HG02884 (cell line): Measurements from ENCODE around the gene CDCP1.
"Not testable (repeated sequence)": the region's sequence is repeated elsewhere in the genome, so short reads cannot be mapped to it uniquely, and the experiment has no call there.

Experiments used
- ATAC-seq: cut with Tn5 transposase; IDR thresholded peaks from one replicate; pipeline ENCODE4 v1.9.1; 2021; ENCODE audit warnings: mild to moderate bottlenecking, moderate library complexity; ENCODE audit not compliant: unreplicated experiment

The CDCP1 gene

GRCh38 chr3:45060165-45060892 lies 85.8 kb downstream of the CDCP1 start:
- ATAC-seq: no peak

- no peak for ATAC-seq
Measured at GRCh38 chr3:45059132-45059531, 87.0 kb downstream of the CDCP1 start.

- no peak for ATAC-seq
Measured at GRCh38 chr3:45057557-45057956, 88.6 kb downstream of the CDCP1 start.

- ATAC-seq: no peak
Measured at GRCh38 chr3:45056608-45057301, 89.4 kb downstream of the CDCP1 start.

GRCh38 chr3:45055411-45056143 lies 90.6 kb downstream of the CDCP1 start:
- ATAC-seq: no peak

GRCh38 chr3:45055032-45055410 lies 91.2 kb downstream of the CDCP1 start:
- ATAC-seq: no peak

- no peak for ATAC-seq
Measured at GRCh38 chr3:45054196-45054857, 91.9 kb downstream of the CDCP1 start.

- ATAC-seq: not testable (repeated sequence)
Measured at GRCh38 chr3:45053805-45054195, 92.4 kb downstream of the CDCP1 start.

- ATAC-seq: no peak
Measured at GRCh38 chr3:45051685-45052084, 94.5 kb downstream of the CDCP1 start.

- ATAC-seq: no peak
Measured at GRCh38 chr3:45049807-45050206, 96.4 kb downstream of the CDCP1 start.

- ATAC-seq: no peak
Measured at GRCh38 chr3:45048244-45048643, 97.9 kb downstream of the CDCP1 start.

- ATAC-seq: no peak
Measured at GRCh38 chr3:45043728-45044299, 102.4 kb downstream of the CDCP1 start.

- no peak for ATAC-seq
Measured at GRCh38 chr3:45042162-45042561, 104.0 kb downstream of the CDCP1 start.

- ATAC-seq: no peak
Measured at GRCh38 chr3:45041666-45042065, 104.5 kb downstream of the CDCP1 start.

- ATAC-seq: peak; percentile 70
Measured at GRCh38 chr3:45037720-45038455, 108.3 kb downstream of the CDCP1 start.

GRCh38 chr3:45035441-45036301 lies 110.5 kb downstream of the CDCP1 start:
- no peak for ATAC-seq

GRCh38 chr3:45034612-45035252 lies 111.4 kb downstream of the CDCP1 start:
- ATAC-seq: no peak

GRCh38 chr3:45033791-45034190 lies 112.4 kb downstream of the CDCP1 start:
- no peak for ATAC-seq
